Activated CD4-positive, alpha-beta T cell treated with anti-CD3 and anti-CD28 coated beads, Interleukin-2, amount 50 U/mL, for 1 hour (primary cell): Measurements from ENCODE around the gene PRR33.

Experiments
- DNase-seq: peaks from one replicate; pipeline ENCODE4 v3.0.0-alpha.2; 2020

The PRR33 gene

GRCh38 chr11:1861435-1862411 is 30.0 kb downstream of the PRR33 start:
- DNase-seq, result no peak

- DNase-seq, result no peak
These were observed 31.6 kb downstream of the PRR33 start for GRCh38 chr11:1860108-1860507.

GRCh38 chr11:1859004-1859403 is 32.7 kb downstream of the PRR33 start:
- DNase-seq, result no peak

GRCh38 chr11:1858576-1858975 is 33.1 kb downstream of the PRR33 start:
- DNase-seq, result no peak

GRCh38 chr11:1858154-1858553 is 33.5 kb downstream of the PRR33 start:
- no peak for DNase-seq

- no peak for DNase-seq
These were observed 34.6 kb downstream of the PRR33 start for GRCh38 chr11:1857064-1857463.

GRCh38 chr11:1856306-1857005 is 35.2 kb downstream of the PRR33 start:
- DNase-seq, result no peak

GRCh38 chr11:1855886-1856265 is 35.8 kb downstream of the PRR33 start:
- DNase-seq, result no peak

- DNase-seq, result no peak
These were observed 36.5 kb downstream of the PRR33 start for GRCh38 chr11:1854949-1855885.

- no peak for DNase-seq
These were observed 37.4 kb downstream of the PRR33 start for GRCh38 chr11:1854132-1854948.

GRCh38 chr11:1853376-1854131 is 38.1 kb downstream of the PRR33 start:
- no peak for DNase-seq

GRCh38 chr11:1852877-1853276 is 38.8 kb downstream of the PRR33 start, which contains the start of gene LSP1:
Gene LSP1, plus strand, starts transcription at chr11:1853084. Its CDS starts 61 bp downstream, at chr11:1853145.
- peak; percentile 77 for DNase-seq

- DNase-seq, result no peak
These were observed 39.3 kb downstream of the PRR33 start for GRCh38 chr11:1852271-1852876.

- DNase-seq, result no peak
These were observed 40.1 kb downstream of the PRR33 start for GRCh38 chr11:1851468-1852180.

- no peak for DNase-seq
These were observed 42.9 kb downstream of the PRR33 start for GRCh38 chr11:1848640-1849430.

GRCh38 chr11:1847926-1848639 is 43.6 kb downstream of the PRR33 start:
- DNase-seq, result no peak

- no peak for DNase-seq
These were observed 44.5 kb downstream of the PRR33 start for GRCh38 chr11:1847006-1847735.

- DNase-seq, result no peak
These were observed 45.2 kb downstream of the PRR33 start for GRCh38 chr11:1846453-1846932.
